Heart right ventricle (tissue), 16 donors: ENCODE measurements around the gene ADAMTS6. TPM values are rescaled to one million over a fixed set of nuclear protein-coding genes. Genes with fewer than 3 reads are reported as not detected.
A peak's percentile ranks its signal among the peaks of the same experiment; 100 is the strongest.

Source experiments
- ATAC-seq, 8 donors: fragments of 200-7000 bp; cut with Tn5 transposase; one replicate each; pipeline ENCODE4 v1.9.1; 2020; ENCODE audit warnings: mild to moderate bottlenecking in 8 of 8, moderate library complexity in 8 of 8, moderate number of reproducible peaks in 1 of 8
- DNase-seq, 2 donors: peaks; one replicate each; pipeline ENCODE4 v3.0.0-alpha.2; 2020
- H3K27ac ChIP-seq, 10 donors: fragments of 200-600 bp; sonication (generic) in 2 of 10; one replicate each; pipeline versions ENCODE4 v1.5.0 to v1.8.0; 2020 to 2022; ENCODE audit warnings: mild to moderate bottlenecking in 3 of 10
- H3K27me3 ChIP-seq, 7 donors: fragments of 200-600 bp; one replicate each; pipeline ENCODE4 v1.8.0; 2021 to 2022; ENCODE audit warnings: mild to moderate bottlenecking in 2 of 7
- H3K36me3 ChIP-seq, 9 donors: fragments of 200-600 bp; sonication (generic) in 1 of 9; one replicate each; pipeline versions ENCODE4 v1.5.0 to v1.8.0; 2020 to 2022; ENCODE audit warnings: mild to moderate bottlenecking in 2 of 9
- H3K4me1 ChIP-seq, 9 donors: fragments of 200-600 bp; sonication (generic) in 1 of 9; one replicate each; pipeline versions ENCODE4 v1.5.0 to v1.8.0; 2020 to 2022; ENCODE audit warnings: mild to moderate bottlenecking in 4 of 9
- H3K4me3 ChIP-seq, 10 donors: fragments of 200-600 bp; sonication (generic) in 2 of 10; one replicate each; pipeline versions ENCODE4 v1.5.0 to v1.8.0; 2020 to 2022; ENCODE audit warnings: mild to moderate bottlenecking in 7 of 10, moderate library complexity in 2 of 10
- H3K9me3 ChIP-seq, 11 donors: fragments of 200-600 bp in 10 of 11; sonication (generic) in 2 of 11; one replicate each; pipeline versions ENCODE4 v1.5.0 to v1.8.0; 2013 to 2022; ENCODE audit warnings: mild to moderate bottlenecking in 2 of 11, control low read depth in 1 of 11, moderate library complexity in 1 of 11
- WGBS, 2 donors: extraction: QIAGEN DNeasy Blood & Tissue Kit; methylation state at CpG; one replicate each; pipeline ENCODE4 v1.1.7; 2013; ENCODE audit warnings: inconsistent platforms in 1 of 2; 5-methylcytosine and 5-hydroxymethylcytosine counted together
- intact Hi-C, 10 donors: fragments of 100-400 bp; cut with DNase I; formaldehyde crosslinking; loops; one replicate each; pipeline versions ENCODE4 v1.11.1 to v1.14.2; 2022
- polyA plus RNA-seq, 2 donors: library from polyadenylated mRNA; stranded (reverse); fragments of 200-250 nt; gene quantifications; one replicate each; pipeline ENCODE4 v1.2.3, GENCODE V29; 2013
- total RNA-seq, 10 donors: library from RNA; stranded (reverse); fragmentation: NEBNext Ultra II Directional in 3 of 10; extraction: Animal tissue kit (Norgen Biotek cat#: 25700) in 3 of 10; gene quantifications; one replicate each; pipeline versions ENCODE4 v1.2.1 to v1.2.4, GENCODE V29; 2021 to 2023
- TF ChIP-seq, protein P1 (sequence below), 9 donors: fragments of 200-600 bp; sonication (generic) in 2 of 9; IDR thresholded peaks; one replicate each; pipeline versions ENCODE4 v1.5.0 to v1.8.0; 2021 to 2022; ENCODE audit warnings: antibody characterized with exemption in 9 of 9, mild to moderate bottlenecking in 5 of 9, moderate library complexity in 1 of 9
- donor health status: Arrhythmogenic right ventricular cardiomyopathy.
- donor health status: ischemic (EF 13 %, LVEDD 7.1; RV severe dilation, severe dysfunction).
- donor health status: healthy with polysubstance abuse.
- donor health status: DM: no; HTN: yes; CAD: no.
- donor health status: DM: no; HTN: no; CAD: no.
- donor health status: ischemic (EF 25% LVEDD 6.9; RV normal size, moderate dysfunction).
- donor health status: ischemic (EF 25% LVEDD 5.7; RV mildly dilated, moderate dysfunction).
- donor health status: healthy.
- donor health status: DM: yes; HTN: yes; CAD: no.
- donor health status: Ischemic cardiomyopathy.
- donor health status: ischemic (EF 35%, LVEDD 5.7; RV mildly dilated, moderate dysfunction).
- donor health status: nonischemic (EF 11% LVEDD 7.7; RV severe dilation, severe dysfunction).
- donor health status: DM: yes; HTN: yes; CAD: no.
- donor health status: PGD.
- donor health status: ischemic (EF 29% LVEDD 5.4; RV normal size, mild dysfunction).
- donor health status: nonischemic (EF 23%, LVEDD 6.1; RV moderate dilation, normal function).

Gene ADAMTS6
- total and polyA plus RNA-seq, 12 donors = 0.25 to 4.1 (median 2.1) TPM

DNA sequence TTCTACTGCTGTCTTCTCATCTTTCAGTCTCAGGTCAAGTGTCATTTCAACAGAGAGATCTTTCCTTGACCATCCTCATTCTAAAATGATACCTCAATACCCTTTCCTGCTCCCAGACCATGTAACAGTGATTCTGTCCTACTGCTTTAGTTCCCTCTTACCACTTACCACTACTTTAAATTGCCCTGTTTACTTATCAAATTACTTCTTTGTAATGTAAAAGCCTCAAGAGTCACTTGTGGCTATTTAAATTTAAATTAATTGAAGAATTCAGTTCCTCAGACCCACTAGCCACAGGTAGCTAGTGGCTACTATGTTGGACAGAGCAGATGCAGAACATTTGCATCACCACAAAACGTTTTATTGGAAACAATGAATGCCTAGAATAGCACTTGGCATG, 217.3 kb downstream of the ADAMTS6 start:
- TF ChIP-seq, protein P1, sequence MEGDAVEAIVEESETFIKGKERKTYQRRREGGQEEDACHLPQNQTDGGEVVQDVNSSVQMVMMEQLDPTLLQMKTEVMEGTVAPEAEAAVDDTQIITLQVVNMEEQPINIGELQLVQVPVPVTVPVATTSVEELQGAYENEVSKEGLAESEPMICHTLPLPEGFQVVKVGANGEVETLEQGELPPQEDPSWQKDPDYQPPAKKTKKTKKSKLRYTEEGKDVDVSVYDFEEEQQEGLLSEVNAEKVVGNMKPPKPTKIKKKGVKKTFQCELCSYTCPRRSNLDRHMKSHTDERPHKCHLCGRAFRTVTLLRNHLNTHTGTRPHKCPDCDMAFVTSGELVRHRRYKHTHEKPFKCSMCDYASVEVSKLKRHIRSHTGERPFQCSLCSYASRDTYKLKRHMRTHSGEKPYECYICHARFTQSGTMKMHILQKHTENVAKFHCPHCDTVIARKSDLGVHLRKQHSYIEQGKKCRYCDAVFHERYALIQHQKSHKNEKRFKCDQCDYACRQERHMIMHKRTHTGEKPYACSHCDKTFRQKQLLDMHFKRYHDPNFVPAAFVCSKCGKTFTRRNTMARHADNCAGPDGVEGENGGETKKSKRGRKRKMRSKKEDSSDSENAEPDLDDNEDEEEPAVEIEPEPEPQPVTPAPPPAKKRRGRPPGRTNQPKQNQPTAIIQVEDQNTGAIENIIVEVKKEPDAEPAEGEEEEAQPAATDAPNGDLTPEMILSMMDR (IDR thresholded peaks at IDR 0.05) = no peak
- Histone ChIP-seq H3K9me3 (no peaks in the 10 kb centered on the region), H3K4me1 (peaks cover 0 to 17% (median 12%) of the 10 kb centered on the region in 9 donors), H3K27ac (no peak overlapping the region), H3K4me3 (no peak overlapping the region), H3K36me3 (no peaks in the 10 kb centered on the region), H3K27me3 (no peaks in the 10 kb centered on the region)
- ATAC-seq = no peak
- WGBS, 2 donors = 38 to 50% methylated on average over 1 of the region's 1 CpG
- intact Hi-C loops = no loop called here
- no peak for DNase-seq

DNA sequence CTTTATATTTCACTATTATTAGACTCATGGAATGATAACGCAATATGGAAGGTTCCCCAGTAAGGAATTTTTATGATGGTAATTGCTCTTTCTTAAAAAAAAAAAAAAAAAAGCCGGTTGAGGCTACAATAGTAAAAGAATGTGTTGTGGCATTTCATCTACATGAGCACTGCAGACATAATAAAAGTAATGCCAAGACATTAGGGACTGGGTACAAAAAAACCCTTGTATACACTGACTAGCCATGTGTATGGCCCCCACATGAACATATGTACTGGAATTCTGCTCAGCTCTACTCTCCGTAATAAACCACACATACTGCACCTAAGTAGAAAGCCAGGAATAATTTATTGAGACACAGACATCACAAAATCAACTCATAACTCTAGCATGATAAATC, 218.4 kb downstream of the ADAMTS6 start:
- Histone ChIP-seq H3K27ac (no peak overlapping the region), H3K36me3 (no peaks in the 10 kb centered on the region), H3K9me3 (no peaks in the 10 kb centered on the region), H3K27me3 (no peaks in the 10 kb centered on the region), H3K4me3 (no peak overlapping the region), H3K4me1 (peaks cover 0 to 17% (median 12%) of the 10 kb centered on the region in 9 donors)
- ATAC-seq (no peak), DNase-seq (no peak)
- TF ChIP-seq, protein P1 (IDR thresholded peaks at IDR 0.05) = no peak
- 85 to 86% methylated on average over 3 of the region's 3 CpGs for WGBS, 2 donors
- intact Hi-C loops = loop anchor here in 1 of 10 donors (1.0 kb wide), 1 partner anchor 12 kb away; no protein-coding TSS in a partner anchor

DNA sequence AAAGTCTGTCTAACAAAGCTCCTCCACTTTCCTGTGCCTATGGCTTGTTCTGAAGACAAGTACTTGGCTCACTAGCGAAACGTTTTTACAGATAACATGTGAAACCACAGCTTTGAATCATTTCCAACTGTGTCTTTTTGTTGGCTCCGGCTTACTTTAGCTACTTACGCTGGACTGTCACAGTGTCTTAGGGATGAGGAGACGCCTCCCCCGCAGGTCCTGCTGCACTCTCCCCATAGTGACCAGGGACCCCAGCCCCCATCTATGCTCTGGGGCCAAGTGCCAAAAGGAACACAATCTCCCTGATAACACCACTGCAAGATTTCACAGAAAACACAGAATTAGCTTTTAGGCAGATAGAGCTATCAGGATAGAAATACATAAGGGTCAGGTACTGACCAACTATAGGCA, 219.1 kb downstream of the ADAMTS6 start:
- DNase-seq (peak; percentile 11 to 24), ATAC-seq (peak in 7 of 8 donors; percentile 33 to 69 (median 64))
- no peak overlapping the region for H3K4me3 ChIP-seq
- H3K27me3 ChIP-seq = no peaks in the 10 kb centered on the region
- intact Hi-C loops = loop anchor here in 1 of 10 donors (1.0 kb wide), 1 partner anchor 13 kb away; no protein-coding TSS in a partner anchor
- H3K9me3 ChIP-seq = no peaks in the 10 kb centered on the region
- no peaks in the 10 kb centered on the region for H3K36me3 ChIP-seq
- H3K27ac ChIP-seq = no peak overlapping the region
- WGBS, 2 donors = 8 to 14% methylated on average over 6 of the region's 6 CpGs
- TF ChIP-seq, protein P1 (IDR thresholded peaks at IDR 0.05) = no peak
- H3K4me1 ChIP-seq = peaks cover 0 to 17% (median 12%) of the 10 kb centered on the region in 9 donors

DNA sequence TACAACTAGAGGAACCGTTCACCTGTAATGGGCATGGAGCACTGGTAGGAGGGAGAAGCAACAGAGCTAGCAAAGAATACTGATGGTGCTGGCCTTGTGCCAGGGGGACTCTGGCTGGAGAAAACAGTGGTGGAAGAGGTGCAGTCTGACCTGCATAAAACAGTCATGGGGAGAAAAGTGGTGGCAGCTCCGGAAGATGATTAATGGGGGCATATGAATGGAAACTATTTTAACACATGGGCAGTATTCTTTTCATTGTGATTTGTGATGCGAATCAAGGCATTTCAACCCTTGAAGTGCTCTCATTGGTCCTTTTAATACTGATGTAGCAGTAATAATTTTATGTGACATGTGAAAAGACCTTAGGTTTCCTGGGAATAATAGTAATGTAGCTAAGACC, 219.6 kb downstream of the ADAMTS6 start:
- Histone ChIP-seq H3K36me3 (no peaks in the 10 kb centered on the region), H3K4me1 (peaks cover 0 to 17% (median 12%) of the 10 kb centered on the region in 9 donors), H3K9me3 (no peaks in the 10 kb centered on the region), H3K4me3 (no peak overlapping the region), H3K27me3 (no peaks in the 10 kb centered on the region), H3K27ac (no peak overlapping the region)
- ATAC-seq (peak in 2 of 8 donors; percentile 11 to 37), DNase-seq (peak in 1 of 2 donors; percentile 6)
- TF ChIP-seq, protein P1 (IDR thresholded peaks at IDR 0.05) = no peak
- WGBS, 2 donors = 60 to 62% methylated on average over 3 of the region's 3 CpGs
- intact Hi-C loops = no loop called here
